SK-N-MC (cell line): ENCODE data around the gene DPYSL5.

Source experiments
- EZH2 ChIP-seq: fragments of 200-600 bp; sonication (generic); IDR thresholded peaks from one replicate; pipeline ENCODE4 v1.6.1; 2017; ENCODE audit warnings: antibody characterized with exemption
- FOXP2 ChIP-seq: optimal IDR thresholded peaks from 2 replicates; pipeline ENCODE3; 2011; ENCODE audit warnings: mild to moderate bottlenecking, moderate library complexity; ENCODE audit not compliant: insufficient read depth; ENCODE audit errors: extremely low read length, control extremely low read depth
- POLR2AphosphoS5 ChIP-seq: IDR thresholded peaks from 2 replicates; pipeline ENCODE4 v1.6.1; 2012; ENCODE audit warnings: mild to moderate bottlenecking, low read depth, low read length, borderline replicate concordance

GRCh38 chr2:26968001-26968400 lies 120.1 kb downstream of the DPYSL5 start:
- TF ChIP-seq FOXP2 (no peak), EZH2 (no peak), POLR2AphosphoS5 (no peak)
